ENCODE data around the gene FBXW5. TPM values are rescaled to one million over a fixed set of nuclear protein-coding genes. Genes with fewer than 3 reads are reported as not detected.

FBXW5 gene
- total RNA-seq, 2 experiments from 2014 or later, result 63.3 to 89.6 TPM

DNA sequence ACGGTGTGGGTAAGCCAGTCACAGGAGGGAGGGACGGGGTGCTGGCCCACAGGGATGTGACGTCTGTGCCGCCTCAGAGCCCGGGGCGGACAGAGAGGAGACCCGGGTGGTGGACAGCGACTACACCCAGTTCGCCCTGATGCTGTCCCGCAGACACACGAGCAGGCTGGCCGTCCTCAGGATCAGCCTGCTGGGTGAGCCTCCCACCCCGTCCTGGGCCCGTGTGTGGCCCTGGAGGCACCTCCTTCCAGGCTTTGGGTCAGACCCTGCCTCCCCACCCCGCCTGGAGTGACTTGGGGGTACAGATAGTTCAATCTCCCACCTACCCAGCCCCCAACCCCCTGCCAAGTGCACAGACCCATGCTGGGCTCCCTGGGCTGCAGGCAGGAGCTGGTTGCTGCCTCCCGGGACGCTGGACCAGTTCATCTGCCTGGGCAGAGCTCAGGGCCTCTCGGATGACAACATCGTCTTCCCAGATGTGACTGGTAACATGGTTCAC lies 9.3 kb upstream of the FBXW5 start:
- POLR2A ChIA-PET, result no interaction called here
- intact Hi-C loops (cut with micrococcal nuclease; ENCODE audit: unreplicated experiment), result no loop called here
- BruUV-seq (replicated peaks), result no TSS peak

GRCh38 chr9:136952876-136953770 lies 8.6 kb upstream of the FBXW5 start:
- no peak overlapping the region for H3K4me3 ChIP-seq (ENCODE audit: low read depth, low read length, poor library complexity, severe bottlenecking)
- no peaks in the 10 kb centered on the region for H3K36me3 ChIP-seq (ENCODE audit: insufficient read depth, low read length)
- H3K9me2 ChIP-seq (ENCODE audit: insufficient read depth, low read length), result no peaks in the 10 kb centered on the region
- no peaks in the 10 kb centered on the region for H3K79me2 ChIP-seq (ENCODE audit: insufficient read depth, low read depth, low read length)
- H4K20me1 ChIP-seq (ENCODE audit: insufficient read depth, low read length), result no peaks in the 10 kb centered on the region
- no peak for TF ChIP-seq EZH2phosphoT487 (IDR thresholded peaks at IDR 0.05; ENCODE audit: borderline replicate concordance, low read depth, low read length)
- TF ChIP-seq, protein P1, sequence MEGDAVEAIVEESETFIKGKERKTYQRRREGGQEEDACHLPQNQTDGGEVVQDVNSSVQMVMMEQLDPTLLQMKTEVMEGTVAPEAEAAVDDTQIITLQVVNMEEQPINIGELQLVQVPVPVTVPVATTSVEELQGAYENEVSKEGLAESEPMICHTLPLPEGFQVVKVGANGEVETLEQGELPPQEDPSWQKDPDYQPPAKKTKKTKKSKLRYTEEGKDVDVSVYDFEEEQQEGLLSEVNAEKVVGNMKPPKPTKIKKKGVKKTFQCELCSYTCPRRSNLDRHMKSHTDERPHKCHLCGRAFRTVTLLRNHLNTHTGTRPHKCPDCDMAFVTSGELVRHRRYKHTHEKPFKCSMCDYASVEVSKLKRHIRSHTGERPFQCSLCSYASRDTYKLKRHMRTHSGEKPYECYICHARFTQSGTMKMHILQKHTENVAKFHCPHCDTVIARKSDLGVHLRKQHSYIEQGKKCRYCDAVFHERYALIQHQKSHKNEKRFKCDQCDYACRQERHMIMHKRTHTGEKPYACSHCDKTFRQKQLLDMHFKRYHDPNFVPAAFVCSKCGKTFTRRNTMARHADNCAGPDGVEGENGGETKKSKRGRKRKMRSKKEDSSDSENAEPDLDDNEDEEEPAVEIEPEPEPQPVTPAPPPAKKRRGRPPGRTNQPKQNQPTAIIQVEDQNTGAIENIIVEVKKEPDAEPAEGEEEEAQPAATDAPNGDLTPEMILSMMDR (conservative IDR thresholded peaks at IDR 0.05; ENCODE audit: low read length), result no peak
- ChIA-PET POLR2A (interaction anchor here (0.6 kb wide), 1 partner anchor 143 kb away, joined by 3 read pairs; no protein-coding TSS in a partner anchor), CTCF (ENCODE audit: unreplicated experiment) (interaction anchor here (0.7 kb wide), 1 partner anchor 22 kb away, joined by 9 read pairs; no protein-coding TSS in a partner anchor)
- H3K4me1 ChIP-seq (ENCODE audit: insufficient read depth, low read length, poor library complexity, severe bottlenecking), result peaks cover 16% of the 10 kb centered on the region
- no peaks in the 10 kb centered on the region for H3K9me3 ChIP-seq (ENCODE audit: low read length)
- no peak overlapping the region for H2AFZ ChIP-seq (ENCODE audit: low read length)
- no peak overlapping the region for H3K27ac ChIP-seq (ENCODE audit: low read depth, low read length, poor library complexity, severe bottlenecking)
- H3K4me2 ChIP-seq (ENCODE audit: low read length), result no peak overlapping the region
- DNase-seq (ENCODE audit: low spot score), result no peak
- BruUV-seq (replicated peaks), result no TSS peak
- intact Hi-C loops (cut with micrococcal nuclease; ENCODE audit: unreplicated experiment), result no loop called here

More for the DNA sequence above, 9.3 kb upstream of the FBXW5 start:
- no peak overlapping the region for H3K4me2 ChIP-seq (ENCODE audit: low read length)
- no peak overlapping the region for H3K27ac ChIP-seq (ENCODE audit: low read depth, low read length, poor library complexity, severe bottlenecking)
- no peaks in the 10 kb centered on the region for H3K79me2 ChIP-seq (ENCODE audit: insufficient read depth, low read depth, low read length)
- H4K20me1 ChIP-seq (ENCODE audit: insufficient read depth, low read length), result no peaks in the 10 kb centered on the region
- TF ChIP-seq, protein P1 (conservative IDR thresholded peaks at IDR 0.05; ENCODE audit: low read length), result no peak
- no peak for TF ChIP-seq EZH2phosphoT487 (IDR thresholded peaks at IDR 0.05; ENCODE audit: borderline replicate concordance, low read depth, low read length)
- no peak overlapping the region for H2AFZ ChIP-seq (ENCODE audit: low read length)
- H3K9me2 ChIP-seq (ENCODE audit: insufficient read depth, low read length), result no peaks in the 10 kb centered on the region
- H3K36me3 ChIP-seq (ENCODE audit: insufficient read depth, low read length), result no peaks in the 10 kb centered on the region
- H3K4me3 ChIP-seq (ENCODE audit: low read depth, low read length, poor library complexity, severe bottlenecking), result no peak overlapping the region
- DNase-seq (ENCODE audit: low spot score), result no peak
- CTCF ChIA-PET (ENCODE audit: unreplicated experiment), result no interaction called here
- H3K4me1 ChIP-seq (ENCODE audit: insufficient read depth, low read length, poor library complexity, severe bottlenecking), result peaks cover 12% of the 10 kb centered on the region
- H3K9me3 ChIP-seq (ENCODE audit: low read length), result no peaks in the 10 kb centered on the region
